MCF 10A (cell line): ENCODE results near the gene CIBAR2. TPM values are rescaled to one million over a fixed set of nuclear protein-coding genes. Genes with fewer than 3 reads are reported as not detected.

Experiments used
- BruUV-seq: library from RNA; stranded (reverse); fragments of 400-500 nt; replicated peaks from 2 replicates; lab custom pipeline; 2021; lab: Mats Ljungman, UMichigan
- CTCF ChIA-PET: fragments of 300-600 bp; sonication (Branson Sonifier 250); formaldehyde crosslinking; extraction: SDS; loops from one replicate; lab custom pipeline; 2021; ENCODE audit warnings: antibody characterized with exemption, inconsistent platforms; lab: Yijun Ruan, JAX
- POLR2A ChIA-PET: fragments of 300-600, 350-650 bp; sonication (Branson Sonifier 250); formaldehyde crosslinking; extraction: SDS; loops from one replicate; lab custom pipeline; 2020; ENCODE audit warnings: antibody characterized with exemption, inconsistent platforms; lab: Yijun Ruan, JAX
- DNase-seq: peaks from one replicate; pipeline ENCODE4 v3.0.0-alpha.2; 2018; ENCODE audit not compliant: unreplicated experiment
- H3K27ac Mint-ChIP-seq: one replicate; pipeline ENCODE4 v1.8.0; 2022; ENCODE audit warnings: mild to moderate bottlenecking, low read depth, mixed read lengths; ENCODE audit not compliant: unreplicated experiment
- H3K27me3 Mint-ChIP-seq: one replicate; pipeline ENCODE4 v1.8.0; 2022; ENCODE audit warnings: mixed read lengths; ENCODE audit not compliant: insufficient read depth, unreplicated experiment
- H3K36me3 Mint-ChIP-seq: one replicate; pipeline ENCODE4 v1.8.0; 2022; ENCODE audit warnings: mild to moderate bottlenecking, moderate library complexity, mixed read lengths; ENCODE audit not compliant: insufficient read depth, unreplicated experiment
- H3K4me1 Mint-ChIP-seq: one replicate; pipeline ENCODE4 v1.8.0; 2022; ENCODE audit warnings: mixed read lengths; ENCODE audit not compliant: insufficient read depth, unreplicated experiment
- H3K4me3 Mint-ChIP-seq: one replicate; pipeline ENCODE4 v1.8.0; 2022; ENCODE audit warnings: mild to moderate bottlenecking, moderate library complexity, mixed read lengths; ENCODE audit not compliant: unreplicated experiment
- H3K9me3 Mint-ChIP-seq: one replicate; pipeline ENCODE4 v1.8.0; 2022; ENCODE audit warnings: mixed read lengths; ENCODE audit not compliant: unreplicated experiment
- intact Hi-C: fragments of 100-400 bp; cut with micrococcal nuclease; formaldehyde crosslinking; loops from 2 replicates; pipeline ENCODE4 v1.14.1; 2022
- total RNA-seq: library from RNA; stranded (reverse); gene quantifications from 2 replicates; pipeline ENCODE4 v1.2.3, GENCODE V29; 2022
- TF ChIP-seq, protein P1 (sequence below): fragments of 200-600 bp; IDR thresholded peaks from one replicate; pipeline ENCODE4 v1.8.0; 2022; ENCODE audit warnings: antibody characterized with exemption, mild to moderate bottlenecking; ENCODE audit not compliant: unreplicated experiment

The CIBAR2 gene
- total RNA-seq, 1 experiment from 2014 or later = not detected

DNA sequence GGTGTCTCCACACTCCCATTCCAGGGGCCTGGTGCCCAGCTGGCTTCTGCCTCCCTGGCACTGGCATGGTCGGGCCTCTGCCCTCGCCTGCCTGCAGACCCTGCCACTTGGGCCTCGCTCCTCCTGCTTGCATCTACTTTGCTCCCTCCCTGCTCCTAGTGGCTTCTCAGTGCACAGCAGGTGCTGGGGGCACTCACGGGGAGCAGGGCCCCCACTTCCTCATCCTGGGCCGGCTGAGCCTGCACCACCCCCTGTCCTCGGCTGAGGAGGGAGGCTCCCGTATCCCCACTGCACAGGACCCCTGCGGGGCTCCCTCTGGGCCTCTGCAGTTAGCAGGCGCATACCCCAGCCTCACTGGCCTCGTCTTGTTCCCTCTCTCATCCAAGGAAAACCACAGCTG lies 35.2 kb downstream of the CIBAR2 start:
- Mint-ChIP-seq H3K36me3 (peaks cover 12% of the 10 kb centered on the region), H3K9me3 (no peaks in the 10 kb centered on the region), H3K4me1 (no peaks in the 10 kb centered on the region), H3K27me3 (no peaks in the 10 kb centered on the region), H3K27ac (no peak overlapping the region), H3K4me3 (no peak overlapping the region)
- ChIA-PET POLR2A (no interaction called here), CTCF (interaction anchor here (0.5 kb wide), 1 partner anchor 539 kb away, joined by 3 read pairs; no protein-coding TSS in a partner anchor)
- intact Hi-C loops = no loop called here
- DNase-seq = no peak
- no TSS peak for BruUV-seq
- TF ChIP-seq, protein P1, sequence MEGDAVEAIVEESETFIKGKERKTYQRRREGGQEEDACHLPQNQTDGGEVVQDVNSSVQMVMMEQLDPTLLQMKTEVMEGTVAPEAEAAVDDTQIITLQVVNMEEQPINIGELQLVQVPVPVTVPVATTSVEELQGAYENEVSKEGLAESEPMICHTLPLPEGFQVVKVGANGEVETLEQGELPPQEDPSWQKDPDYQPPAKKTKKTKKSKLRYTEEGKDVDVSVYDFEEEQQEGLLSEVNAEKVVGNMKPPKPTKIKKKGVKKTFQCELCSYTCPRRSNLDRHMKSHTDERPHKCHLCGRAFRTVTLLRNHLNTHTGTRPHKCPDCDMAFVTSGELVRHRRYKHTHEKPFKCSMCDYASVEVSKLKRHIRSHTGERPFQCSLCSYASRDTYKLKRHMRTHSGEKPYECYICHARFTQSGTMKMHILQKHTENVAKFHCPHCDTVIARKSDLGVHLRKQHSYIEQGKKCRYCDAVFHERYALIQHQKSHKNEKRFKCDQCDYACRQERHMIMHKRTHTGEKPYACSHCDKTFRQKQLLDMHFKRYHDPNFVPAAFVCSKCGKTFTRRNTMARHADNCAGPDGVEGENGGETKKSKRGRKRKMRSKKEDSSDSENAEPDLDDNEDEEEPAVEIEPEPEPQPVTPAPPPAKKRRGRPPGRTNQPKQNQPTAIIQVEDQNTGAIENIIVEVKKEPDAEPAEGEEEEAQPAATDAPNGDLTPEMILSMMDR = no peak

DNA sequence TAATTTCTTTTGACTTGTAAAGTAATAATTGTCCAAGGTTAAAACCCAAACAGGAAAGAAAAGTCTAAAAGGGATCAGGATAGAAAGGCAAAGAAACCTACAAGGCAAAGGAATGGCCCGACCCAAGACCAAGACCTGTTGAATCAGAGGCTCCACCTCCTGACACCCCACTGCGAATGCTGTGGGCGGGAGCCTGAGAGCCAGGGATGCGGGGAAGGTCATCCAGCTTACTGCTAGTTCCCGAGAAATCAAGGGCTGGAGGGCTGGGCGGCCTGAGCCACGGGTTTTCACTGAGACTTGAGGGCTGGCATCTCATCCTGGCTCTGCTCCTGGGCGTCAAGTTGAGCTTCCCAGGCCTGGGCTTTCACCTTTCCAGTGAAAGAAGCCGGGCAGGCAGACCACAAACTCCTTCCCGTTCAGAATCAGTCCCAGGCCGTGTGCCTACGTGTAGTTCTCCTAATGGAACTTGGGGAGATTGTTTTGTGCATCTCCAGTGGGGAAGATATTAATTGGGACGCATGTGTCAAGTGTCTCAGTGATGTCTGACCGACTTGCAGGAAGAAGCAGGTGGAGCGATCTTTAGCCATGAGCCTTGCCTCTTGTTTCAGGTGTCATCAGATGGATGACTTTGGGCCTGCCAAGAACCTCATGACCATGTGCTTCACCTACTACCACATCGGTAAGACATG lies 36.9 kb downstream of the CIBAR2 start:
- POLR2A ChIA-PET = interaction anchor here (1.1 kb wide), 1 partner anchor 70 kb away, joined by 3 read pairs; no protein-coding TSS in a partner anchor
- no peak for DNase-seq
- CTCF ChIA-PET = interaction anchor here (1.1 to 1.4 kb wide), 2 partner anchors 32 to 44 kb away, joined by 3 read pairs; no protein-coding TSS in a partner anchor
- H3K4me3 Mint-ChIP-seq = no peak overlapping the region
- H3K9me3 Mint-ChIP-seq = no peaks in the 10 kb centered on the region
- TF ChIP-seq, protein P1 = no peak
- H3K27me3 Mint-ChIP-seq = no peaks in the 10 kb centered on the region
- no peaks in the 10 kb centered on the region for H3K4me1 Mint-ChIP-seq
- no TSS peak for BruUV-seq
- peaks cover 12% of the 10 kb centered on the region for H3K36me3 Mint-ChIP-seq
- intact Hi-C loops = no loop called here
- no peak overlapping the region for H3K27ac Mint-ChIP-seq

GRCh38 chr16:85074225-85074914 lies 37.9 kb downstream of the CIBAR2 start:
- H3K27me3 Mint-ChIP-seq = no peaks in the 10 kb centered on the region
- no peaks in the 10 kb centered on the region for H3K9me3 Mint-ChIP-seq
- intact Hi-C loops = no loop called here

More at GRCh38 chr16:85074225-85074914, 37.9 kb downstream of the CIBAR2 start:
- no peak for DNase-seq
- Mint-ChIP-seq H3K4me3 (no peak overlapping the region), H3K27ac (no peak overlapping the region), H3K36me3 (peaks cover 17% of the 10 kb centered on the region), H3K4me1 (no peaks in the 10 kb centered on the region)
- POLR2A ChIA-PET = interaction anchor here (0.6 to 1.1 kb wide), 3 partner anchors 35 to 69 kb away, joined by 3 read pairs; no protein-coding TSS in a partner anchor
- BruUV-seq = no TSS peak
- TF ChIP-seq, protein P1 = no peak
- CTCF ChIA-PET = interaction anchor here (0.7 to 1.2 kb wide), 3 partner anchors 11 to 170 kb away, joined by 3 to 5 read pairs (median 3); no protein-coding TSS in a partner anchor
